Right hindlimb (tissue), 1 donor: ENCODE data around the gene ZNF267.
"Not testable (repeated sequence)": the region's sequence is repeated elsewhere in the genome, so short reads cannot be mapped to it uniquely, and the experiment has no call there.

ENCODE experiments used
- DNase-seq: peaks from one replicate; pipeline ENCODE4 v3.0.0-alpha.2; 2018

Gene ZNF267

DNA sequence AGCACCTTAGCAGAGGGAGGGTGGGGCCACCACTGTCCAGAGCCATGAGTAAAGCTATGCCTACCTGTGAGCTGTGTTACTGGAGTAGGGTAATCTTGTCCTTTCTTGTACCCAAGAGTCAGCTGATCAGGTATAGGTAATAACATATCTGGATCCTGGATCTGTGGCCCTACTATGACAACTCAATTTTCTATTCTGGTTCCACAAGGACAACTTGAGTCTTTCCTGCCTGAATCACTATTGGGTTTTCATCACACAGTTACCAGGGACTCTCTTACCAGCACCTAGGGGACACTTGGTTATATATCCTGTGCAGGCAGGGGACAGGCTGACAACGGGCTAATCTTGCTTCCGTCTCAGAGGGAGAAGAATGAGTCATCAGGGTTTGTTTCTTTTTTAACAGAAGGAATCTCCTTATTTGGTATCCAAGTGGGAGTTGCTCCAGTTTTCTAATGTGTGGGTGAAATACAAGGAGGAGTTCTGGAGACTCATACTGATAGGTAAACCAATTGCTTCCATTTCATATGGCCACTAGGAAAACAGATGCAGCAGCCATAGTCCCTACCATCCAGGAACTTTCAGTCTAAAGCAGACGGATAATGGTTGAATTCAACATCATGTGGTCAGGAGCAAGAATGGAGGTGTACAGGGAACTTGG is 6.8 kb downstream of the ZNF267 start:
- DNase-seq: no peak

DNA sequence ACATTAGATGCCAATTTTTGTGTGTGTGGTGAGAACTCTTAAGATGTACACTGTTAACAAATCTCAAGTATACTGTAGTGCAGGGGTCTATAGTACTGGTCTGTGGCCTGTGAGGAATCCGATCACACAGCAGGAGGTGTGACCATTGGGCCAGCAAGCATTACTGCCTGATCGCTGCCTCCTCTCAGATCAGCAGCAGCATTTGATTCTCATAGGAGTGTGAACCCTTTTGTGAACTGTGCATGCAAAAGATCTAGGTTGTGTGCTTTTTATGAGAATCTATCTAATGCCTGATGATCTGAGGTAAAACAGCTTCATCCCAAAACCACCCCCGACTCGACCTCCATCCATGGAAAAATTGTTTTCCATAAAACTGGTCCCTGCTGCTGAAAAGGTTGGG is 12.6 kb downstream of the ZNF267 start:
- DNase-seq: no peak

DNA sequence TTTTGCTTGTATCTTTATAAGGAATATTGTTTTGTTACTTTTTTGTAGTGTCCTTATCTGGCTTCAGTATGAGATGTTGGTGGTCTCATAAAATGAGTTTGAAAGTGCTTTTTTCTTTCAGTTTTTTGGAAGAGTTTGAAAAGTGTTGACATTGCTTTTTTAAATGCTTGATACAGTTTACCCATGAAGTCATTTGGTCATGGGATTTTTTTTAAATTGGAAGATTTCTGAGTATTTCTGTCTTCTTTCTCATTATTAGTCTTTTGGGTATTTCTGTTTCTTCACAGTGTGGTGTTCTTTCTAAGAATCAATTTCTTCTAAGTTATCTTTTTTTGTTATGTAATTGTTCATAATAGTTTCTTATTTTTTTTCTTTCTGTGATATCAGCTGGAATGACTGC is 15.1 kb downstream of the ZNF267 start:
- no peak for DNase-seq

DNA sequence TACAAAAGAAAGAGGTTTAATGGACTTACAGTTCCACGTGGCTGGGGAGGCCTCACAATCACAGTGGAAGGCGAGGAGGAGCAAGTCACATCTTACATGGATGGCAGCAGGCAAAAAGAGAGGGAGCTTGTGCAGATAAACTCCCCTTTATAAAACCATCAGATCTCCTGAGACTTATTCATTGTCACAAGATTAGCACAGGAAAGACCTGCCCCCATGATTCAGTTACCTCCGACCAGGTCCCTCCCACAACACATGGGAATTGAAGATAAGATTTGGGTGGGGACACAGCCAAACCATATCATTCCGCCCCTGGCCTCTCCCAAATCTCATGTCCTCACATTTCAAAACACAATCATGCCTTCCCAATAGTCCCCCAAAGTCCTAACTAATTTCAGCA is 18.5 kb downstream of the ZNF267 start:
- DNase-seq: not testable (repeated sequence)

DNA sequence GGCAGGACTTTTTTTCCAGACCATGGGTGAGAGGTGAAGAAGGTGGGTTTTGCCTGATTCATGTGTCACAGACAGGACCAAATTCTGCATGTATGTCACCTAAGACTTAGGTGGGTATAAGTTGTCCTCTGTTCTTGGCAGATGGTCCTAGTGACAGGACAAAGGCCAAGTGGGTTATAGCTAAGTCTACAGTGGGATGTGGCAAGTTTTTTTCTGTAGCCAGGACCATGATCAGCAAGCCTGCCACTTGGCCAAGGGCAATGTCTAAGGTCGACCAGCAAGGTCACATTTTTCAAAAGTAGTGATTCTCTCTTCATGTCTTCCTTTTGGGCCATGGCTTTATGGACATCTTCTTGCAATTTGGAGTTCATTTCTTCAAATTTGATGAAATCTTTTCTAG is 20.2 kb downstream of the ZNF267 start:
- DNase-seq: no peak

DNA sequence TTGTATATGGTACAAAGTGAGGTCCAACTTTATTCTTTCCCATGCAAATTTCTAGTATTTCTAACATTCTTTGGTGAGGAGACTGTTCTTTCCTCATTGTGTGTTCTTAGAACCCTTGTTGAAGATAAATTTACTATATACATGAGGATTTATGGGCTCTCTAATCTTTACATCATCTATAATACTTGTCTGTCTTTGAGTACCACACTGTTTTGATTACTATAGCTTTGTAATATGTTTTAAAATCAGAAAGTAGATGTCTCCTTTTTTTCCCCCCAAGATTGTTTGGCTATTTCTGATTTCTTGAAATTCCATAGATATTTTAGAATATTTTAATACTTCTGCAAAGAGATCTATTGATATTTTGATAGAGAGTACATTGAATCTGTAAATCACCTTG is 23.7 kb downstream of the ZNF267 start:
- DNase-seq: no peak

DNA sequence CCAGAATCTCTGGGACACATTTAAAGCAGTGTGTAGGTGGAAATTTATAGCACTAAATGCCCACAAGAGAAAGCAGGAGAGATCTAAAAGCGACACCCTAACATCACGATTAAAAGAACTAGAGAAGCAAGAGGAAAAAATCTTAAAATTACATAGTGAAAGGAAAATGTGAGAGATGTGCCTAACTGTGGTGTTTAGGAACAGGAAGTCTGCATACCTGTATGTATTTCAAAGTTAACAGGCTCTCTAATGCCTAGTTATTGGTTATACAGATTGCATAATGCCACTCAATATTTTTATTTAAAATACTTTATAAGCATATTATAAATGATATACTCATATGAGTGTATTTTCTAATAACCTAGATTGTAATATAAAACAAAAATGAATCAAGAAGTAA is 25.9 kb downstream of the ZNF267 start:
- DNase-seq: no peak

DNA sequence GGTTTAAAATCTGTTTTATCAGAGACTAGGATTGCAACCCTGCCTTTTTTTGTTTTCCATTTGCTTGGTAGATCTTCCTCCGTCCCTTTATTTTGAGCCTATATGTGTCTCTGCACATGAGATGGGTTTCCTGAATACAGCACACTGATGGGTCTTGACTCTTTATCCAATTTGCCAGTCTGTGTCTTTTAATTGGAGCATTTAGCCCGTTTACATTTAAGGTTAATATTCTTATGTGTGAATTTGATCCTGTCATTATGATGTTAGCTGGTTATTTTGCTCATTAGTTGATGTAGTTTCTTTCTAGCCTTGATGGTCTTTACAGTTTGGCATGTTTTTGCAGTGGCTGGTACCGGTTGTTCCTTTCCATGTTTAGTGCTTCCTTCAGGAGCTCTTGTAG is 31.0 kb downstream of the ZNF267 start:
- DNase-seq: not testable (repeated sequence)

DNA sequence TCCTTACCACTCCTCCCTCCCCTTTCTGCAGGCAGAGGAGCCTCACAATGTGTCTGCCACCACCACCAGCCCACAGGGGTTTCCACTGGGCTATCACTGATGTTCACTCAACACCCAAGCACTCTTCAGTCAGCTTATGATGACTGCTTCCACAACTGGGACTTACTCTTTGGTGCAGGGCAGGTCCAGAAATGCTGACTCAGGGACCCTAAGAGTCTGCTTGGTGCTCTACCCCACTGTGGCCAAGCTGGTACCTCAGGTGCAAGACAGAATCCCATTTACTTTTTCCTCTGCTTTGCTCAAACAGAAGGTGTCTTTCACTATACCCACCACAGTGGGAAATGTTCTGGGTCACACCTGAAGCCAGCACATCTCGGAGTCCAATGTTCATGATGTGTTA is 40.1 kb downstream of the ZNF267 start:
- DNase-seq: no peak

DNA sequence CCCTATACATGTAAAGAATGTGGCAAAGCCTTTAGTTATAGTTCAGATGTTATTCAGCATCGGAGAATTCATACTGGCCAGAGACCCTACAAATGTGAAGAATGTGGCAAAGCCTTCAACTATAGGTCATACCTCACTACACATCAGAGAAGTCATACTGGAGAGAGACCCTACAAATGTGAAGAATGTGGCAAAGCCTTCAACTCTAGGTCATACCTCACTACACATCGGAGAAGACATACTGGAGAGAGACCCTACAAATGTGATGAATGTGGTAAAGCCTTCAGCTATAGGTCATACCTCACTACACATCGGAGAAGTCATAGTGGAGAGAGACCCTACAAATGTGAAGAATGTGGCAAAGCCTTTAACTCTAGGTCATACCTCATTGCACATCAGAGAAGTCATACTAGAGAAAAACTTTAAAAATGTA is 42.5 kb downstream of the ZNF267 start:
- DNase-seq: no peak

DNA sequence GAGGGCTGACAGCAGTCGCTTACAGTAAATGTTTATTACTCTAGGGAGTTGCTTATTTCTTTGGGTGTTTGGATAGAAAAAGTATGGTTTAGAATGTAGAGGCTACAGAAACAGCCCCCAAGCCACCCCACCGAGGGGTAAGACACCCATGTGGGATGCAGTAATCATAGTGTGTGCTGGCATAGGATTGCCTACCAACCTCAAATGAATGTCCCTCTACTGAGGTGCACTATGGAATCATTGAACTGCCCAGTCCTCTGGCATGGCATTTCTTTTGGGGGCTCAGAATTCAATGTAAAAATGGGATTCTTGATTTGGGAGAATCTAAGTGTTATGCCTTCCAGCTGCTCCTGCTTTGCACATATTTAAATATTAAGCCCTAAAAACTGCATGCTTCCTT is 46.8 kb downstream of the ZNF267 start:
- DNase-seq: no peak

DNA sequence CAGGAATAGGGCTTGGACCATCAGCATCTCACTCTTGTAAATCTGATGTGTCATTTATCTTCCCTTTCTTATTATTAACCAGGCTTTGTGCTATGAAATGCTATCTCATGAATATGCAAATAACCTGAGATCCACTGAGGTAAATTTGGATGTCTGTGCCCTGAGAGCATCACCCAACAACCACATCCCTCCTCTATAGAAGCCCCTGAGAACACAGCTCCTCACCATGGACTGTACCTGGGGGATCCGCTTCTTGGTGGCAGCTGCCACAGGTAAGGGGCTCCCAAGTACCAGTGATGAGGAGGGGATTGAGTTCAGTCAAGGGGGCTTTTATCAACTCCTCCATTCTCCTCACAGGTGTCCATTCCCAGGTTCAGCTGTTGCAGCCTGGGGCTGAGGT is 78.2 kb downstream of the ZNF267 start:
- DNase-seq: not testable (repeated sequence)

DNA sequence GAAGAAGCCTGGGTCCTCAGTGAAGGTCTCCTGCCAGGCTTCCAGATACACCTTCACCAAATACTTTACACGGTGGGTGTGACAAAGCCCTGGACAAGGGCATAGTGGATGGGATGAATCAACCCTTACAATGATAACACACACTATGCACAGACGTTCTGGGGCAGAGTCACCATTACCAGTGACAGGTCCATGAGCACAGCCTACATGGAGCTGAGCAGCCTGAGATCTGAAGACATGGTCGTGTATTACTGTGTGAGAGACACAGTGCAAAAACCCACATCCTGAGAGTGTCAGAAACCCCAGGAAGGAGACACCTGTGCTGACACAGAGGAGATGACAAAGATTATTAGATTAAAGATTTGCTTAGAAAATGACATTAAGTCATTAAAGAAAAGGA is 78.6 kb downstream of the ZNF267 start:
- not testable (repeated sequence) for DNase-seq

DNA sequence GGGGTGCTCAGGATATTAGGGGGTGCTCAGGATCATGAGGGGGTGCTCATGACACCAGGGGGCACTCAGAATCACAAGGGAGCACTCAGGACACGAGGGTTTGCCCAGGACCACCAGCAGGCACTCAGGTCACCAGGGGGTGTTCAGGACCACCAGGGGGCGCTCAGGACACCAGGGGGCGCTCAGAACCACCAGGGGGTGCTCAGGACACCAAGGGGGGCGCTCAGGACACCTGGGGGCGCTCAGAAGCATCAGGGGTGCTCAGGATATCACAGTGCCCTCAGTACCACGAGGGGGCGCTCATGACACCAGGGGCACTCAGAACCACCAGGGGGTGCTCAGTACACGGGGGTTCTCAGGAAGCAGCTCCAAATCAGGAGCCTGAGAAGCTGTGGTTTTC is 82.6 kb downstream of the ZNF267 start:
- not testable (repeated sequence) for DNase-seq

DNA sequence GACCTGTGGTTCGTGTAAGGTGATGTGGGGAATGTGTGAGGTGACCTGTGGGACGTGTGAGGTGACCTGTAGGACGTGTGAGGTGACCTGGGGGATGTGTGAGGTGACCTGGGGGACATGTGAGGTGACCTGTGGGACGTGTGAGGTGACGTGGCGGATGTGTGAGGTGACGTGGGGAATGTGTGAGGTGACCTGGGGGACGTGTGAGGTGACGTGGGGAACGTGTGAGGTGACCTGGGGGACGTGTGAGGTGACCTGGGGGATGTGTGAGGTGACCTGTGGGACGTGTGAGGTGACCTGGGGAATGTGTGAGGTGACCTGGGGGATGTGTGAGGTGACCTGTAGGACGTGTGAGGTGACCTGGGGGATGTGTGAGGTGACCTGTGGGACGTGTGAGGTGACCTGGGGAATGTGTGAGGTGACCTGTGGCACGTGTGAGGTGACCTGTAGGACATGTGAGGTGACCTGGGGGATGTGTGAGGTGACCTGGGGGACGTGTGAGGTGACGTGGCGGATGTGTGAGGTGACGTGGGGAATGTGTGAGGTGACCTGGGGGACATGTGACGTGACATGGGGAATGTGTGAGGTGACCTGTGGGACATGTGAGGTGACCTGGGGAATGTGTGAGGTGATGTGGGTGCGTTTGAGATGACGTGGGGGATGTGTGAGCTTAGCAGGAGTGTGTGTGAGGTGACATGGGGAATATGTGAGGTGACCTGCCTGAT is 86.7 kb downstream of the ZNF267 start:
- DNase-seq: not testable (repeated sequence)
